Measurements from ENCODE around the gene FLRT2.

The FLRT2 gene

DNA sequence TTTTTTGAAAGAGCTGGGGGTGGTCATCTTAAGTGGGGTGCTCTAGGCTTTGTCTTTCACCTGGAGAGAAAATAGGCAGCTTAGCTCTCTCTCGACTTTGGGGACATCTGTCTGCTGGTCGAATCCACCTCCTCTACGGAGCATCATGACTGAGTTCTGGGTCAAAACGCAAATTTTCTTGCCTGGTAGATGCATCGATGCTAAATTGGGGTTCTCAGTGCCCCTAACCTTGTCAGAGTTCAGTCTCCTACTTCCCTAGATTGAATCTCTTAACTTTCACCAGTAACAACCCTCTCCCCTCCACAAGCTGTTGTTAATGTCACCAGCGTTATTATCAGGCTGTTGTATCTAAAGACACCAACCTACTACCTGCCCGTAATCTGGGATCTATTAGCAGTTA lies 682 bp downstream of the FLRT2 start:
- DNase-seq (ENCODE audit: low read depth in 2 of 2) = no peak

DNA sequence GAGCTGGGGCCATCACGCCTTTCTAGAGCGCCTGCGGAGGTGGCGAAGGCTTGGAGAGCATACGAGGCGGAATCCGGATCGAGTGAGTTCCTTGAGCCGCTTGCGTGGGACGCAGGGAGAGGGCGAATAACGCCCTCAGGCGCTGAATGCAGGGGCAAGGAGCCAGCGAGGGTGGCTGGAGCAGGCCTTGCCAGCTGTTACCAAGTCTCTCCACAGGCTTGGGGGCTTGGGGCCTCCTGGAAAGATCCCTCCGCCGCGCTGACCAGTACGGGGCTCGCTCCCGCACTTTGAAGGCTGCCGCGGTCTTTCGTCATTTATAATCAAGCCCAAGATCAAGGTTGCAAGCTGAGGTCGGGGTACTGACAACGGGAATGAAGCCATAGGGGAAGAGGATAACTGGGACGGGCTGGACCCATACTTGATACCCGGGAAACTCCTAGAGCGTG lies 1.2 kb downstream of the FLRT2 start:
- no peak for DNase-seq (ENCODE audit: low read depth in 2 of 2)

DNA sequence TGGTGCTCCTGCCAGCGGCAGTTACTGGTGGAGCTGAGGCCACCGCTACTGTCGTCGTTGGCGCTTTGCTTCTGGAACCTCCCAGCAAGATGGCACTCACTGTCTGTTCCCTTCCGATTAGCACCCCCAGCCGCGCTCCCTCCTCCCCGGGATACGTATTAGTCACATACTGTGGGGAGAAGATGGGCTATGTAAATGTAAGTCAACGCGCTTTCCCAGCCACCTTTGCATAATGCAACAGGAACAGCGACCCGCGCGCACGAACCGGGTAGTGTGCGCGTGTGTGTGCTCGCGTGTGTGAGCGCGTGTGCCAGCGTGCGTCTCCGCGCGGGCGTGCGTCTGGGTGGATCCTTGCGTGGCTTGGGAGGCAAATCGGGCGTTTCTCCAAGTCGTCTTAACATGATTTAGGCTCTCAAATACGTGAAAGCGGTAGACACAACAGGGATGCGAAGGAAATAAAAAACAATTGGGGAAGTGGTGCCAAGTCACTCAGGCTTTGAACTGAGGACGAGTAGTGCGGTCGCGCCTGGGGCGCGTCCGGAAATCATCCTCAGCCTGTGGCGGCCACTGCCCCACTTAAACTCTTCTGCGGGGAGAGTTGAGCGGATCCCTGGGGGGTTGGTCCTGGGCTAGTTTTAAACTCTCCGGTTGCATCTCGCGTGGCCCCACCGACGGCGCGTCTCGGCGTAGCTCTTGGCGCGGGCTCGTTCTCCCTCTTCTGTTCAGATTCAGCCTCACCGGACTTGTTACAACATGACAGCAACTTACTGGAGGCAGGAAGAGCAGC lies 1.8 kb downstream of the FLRT2 start:
- no peak for DNase-seq (ENCODE audit: low read depth in 2 of 2)

DNA sequence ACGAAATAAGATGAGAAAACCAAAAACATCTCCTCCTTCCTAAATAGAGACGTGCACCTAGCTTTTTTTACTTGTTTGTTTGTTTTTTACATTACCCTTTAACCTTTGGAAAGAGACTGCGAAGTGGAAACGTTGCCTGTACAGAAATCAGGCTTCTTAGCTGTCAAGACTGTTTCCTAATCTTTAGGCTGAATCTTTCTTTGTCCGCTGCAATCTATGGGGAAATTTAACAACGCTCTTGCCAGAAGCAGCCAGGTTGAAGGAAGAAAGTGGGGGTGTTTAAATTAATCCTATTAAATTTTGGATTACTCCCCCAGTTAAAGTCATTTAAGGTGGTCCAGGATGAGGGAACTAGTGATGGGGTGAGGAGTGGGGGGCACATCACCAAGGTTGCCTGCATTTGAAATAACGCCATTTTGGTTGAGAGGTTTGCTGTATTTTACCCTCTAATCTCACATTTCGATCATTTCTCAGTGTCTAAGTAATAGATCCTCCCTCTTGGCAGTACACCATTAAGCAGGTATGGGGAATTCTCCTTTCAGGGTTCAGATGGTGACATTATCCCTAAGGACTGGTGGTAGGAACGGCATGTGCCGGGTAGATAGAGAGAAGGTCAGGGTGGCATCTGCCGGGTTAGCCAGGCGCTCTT lies 2.6 kb downstream of the FLRT2 start:
- no peak for DNase-seq (ENCODE audit: low read depth in 2 of 2)

DNA sequence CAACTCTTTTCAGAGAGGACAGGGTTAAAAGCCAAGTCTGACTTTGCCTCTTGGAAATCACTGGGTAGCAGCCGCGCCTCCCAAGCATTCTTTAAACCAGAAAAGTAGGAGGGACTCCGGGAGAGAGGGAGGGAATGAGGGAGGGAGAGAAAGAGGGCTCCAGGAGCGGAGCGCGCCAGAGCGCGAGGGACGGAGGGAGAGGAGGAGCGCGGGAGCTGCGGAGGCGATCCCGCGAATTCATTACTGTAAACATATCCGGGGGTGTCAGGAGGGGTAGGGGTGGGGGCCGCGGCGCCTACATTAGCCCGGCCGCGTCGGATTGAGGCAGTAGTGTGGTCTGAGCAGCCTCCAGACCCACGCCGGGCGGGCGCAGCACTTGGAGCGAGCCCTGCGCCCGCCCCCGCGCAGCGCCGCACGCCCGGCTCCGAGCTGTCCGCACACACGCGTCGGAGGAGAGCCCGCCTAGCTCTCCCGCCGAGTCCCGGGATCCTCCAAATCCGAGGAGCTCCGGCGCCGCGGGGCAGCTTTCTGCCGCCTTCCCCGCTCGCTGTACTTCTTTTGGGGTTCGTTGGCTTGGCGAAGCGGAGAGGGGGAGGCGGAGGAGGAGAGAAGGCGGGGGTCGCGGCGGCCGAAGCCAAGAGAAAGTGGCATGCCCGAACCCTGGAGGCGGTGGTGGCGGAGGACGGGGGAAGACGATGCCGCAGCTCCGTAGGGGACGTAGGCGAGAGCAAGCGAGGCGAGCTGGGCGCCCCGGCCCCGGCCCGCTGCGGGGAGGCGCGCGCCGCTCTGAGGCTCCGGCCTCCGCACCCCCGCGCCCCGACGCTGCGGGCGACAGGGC lies 3.3 kb downstream of the FLRT2 start:
- DNase-seq (ENCODE audit: low read depth in 2 of 2) = no peak

DNA sequence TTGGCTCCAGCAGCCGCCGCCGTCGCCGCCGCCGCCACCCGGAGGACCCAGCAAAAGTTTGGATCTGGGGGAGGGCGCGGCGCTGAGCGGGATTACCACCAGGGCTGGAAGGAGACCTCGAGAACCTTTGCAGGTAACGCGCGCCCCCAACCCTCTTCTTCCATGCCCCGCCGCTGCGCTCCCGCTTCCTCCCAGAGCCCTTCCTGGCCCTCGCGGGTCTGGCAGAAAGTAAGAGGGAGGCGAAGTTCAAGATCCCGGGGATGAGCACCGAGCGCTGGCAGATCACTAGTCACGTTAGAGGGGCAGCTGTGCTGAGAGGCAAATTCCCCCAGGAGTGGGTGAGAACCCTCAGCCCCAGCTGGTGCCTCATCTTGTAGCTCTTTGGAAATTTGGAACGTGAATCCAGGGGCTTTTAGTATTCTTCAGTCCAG lies 3.9 kb downstream of the FLRT2 start:
- no peak for DNase-seq (ENCODE audit: low read depth in 2 of 2)

DNA sequence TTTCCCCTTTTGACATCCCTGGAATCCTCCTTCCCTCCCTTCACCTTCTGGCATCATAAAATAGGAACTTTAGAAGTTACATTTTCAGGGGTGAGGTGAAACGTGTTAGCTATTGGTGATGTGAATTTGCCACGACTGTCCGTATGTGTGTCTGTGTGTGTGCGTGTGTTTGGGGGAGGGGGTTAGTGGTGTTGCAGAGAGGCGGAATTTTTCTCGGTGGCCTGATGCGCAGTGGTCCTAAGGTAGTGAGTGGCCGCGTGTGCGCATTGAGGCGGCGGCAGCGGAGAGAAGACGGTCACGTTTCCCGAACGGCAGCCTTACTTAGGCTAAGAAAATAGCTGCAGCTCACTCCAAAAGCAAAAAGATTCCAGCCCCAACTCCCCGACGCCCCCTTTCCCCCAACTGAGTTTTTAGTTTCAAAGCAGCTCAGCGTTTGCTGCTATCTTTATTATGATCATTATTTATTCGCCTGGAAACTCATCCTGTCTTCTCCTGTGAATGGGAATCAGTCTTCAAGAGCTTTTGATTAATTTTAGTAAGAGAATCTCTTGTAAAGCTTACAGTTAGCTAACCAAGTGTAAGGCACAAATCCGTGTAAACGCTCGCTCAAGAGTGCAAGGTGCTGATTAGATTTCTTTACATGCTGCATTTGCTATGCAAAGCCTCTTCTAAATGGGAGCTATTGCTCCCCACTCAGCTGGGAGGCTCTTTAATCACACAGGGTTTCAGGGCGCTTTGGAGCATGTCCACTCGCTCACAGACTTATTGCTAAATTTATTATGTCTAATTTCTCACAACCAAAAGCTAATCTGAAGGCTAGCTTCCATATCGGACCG lies 4.7 kb downstream of the FLRT2 start:
- DNase-seq (ENCODE audit: low read depth in 2 of 2) = no peak

DNA sequence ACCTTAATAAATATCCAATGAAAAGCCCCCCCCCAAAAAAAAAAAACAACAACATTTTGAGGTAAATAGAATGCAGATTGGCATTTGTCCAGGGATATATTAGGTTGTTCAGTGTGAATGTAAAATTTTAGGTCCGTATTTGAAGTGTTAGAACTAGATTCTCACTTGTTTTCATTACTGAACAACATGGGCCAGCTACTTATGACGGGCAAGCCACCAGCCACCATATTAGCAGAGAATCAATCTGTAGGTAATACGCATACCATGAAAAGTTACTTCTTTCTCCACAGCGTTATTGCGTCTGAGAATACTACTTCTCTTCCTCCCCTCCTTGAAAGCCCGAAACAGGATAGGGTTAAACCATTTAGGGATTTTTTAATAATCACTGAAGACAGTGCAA lies 5.4 kb downstream of the FLRT2 start:
- DNase-seq (ENCODE audit: low read depth in 2 of 2) = no peak

DNA sequence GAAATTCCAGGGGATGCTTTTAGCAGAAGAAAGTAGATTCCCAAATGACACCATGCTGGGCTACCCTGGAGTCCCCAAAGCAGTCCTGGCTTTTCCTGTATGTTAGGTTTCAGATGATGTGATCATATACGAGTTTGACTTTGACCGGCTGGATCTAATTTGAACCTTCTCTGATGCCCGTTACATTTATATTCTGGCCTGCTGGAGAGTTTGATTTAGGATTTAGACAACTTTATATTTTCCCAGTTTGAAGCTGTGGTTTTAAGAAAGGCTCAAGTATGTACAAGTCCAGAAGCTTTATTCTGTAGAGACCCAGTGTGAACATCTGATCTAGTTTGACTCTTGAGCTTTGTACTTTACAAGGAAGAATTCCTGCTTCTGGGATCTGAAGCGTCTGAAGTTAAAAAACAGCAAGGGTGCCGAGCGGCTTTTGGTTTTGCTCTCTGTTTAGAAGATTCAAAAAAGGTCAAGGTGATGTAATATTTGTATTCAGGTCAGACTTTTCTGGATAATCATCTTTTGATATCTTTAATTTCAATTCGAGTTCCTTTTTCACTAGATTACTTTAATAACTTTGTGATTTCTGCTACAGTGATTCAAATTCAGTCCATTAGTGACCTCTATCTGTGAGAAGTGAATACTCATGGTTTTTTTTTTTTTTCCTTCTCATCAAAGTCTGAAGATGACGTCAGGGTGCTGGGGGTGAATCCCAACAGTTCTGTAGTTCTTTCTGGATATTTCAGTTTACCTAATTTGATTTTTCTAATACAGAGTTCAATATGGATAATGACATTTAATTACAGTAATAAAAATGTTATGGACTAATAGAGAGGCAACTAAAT lies 6.3 kb downstream of the FLRT2 start:
- DNase-seq (ENCODE audit: low read depth in 2 of 2) = no peak

DNA sequence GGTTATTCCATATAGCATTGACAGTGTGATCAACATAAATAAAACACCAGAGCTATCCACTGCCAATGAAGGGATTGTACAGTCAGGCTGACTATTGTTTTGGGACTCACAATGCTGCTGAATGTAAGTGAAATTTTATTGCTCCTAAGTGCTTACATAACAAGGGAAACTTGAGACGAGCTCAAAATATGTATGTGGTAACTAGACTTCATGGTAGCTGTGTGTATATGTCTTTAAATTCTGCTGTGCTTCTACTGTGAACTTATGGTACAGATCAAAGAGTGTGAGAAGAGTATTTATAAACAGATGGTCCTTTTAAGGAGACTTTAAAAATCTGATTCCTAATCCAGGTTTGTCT lies 6.9 kb downstream of the FLRT2 start:
- no peak for DNase-seq (ENCODE audit: low read depth in 2 of 2)

DNA sequence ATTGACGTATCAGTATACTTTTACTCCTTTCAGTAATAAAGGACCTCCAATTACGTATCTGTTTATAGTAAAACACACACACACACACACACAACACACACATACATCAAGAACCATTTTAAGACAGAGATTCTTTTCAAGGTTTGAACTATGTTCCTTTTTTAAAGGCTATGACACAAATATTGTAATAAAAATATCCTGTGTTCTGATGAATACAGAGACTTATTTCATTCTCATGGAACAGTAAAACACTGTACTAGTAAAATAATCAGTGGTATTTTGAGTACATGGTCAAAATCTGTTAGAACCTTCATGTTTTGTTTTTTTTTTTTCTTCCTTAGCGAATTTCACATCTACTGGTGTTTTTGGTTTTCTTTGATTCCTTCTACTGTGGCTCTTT lies 7.6 kb downstream of the FLRT2 start:
- DNase-seq (ENCODE audit: low read depth in 2 of 2) = no peak

DNA sequence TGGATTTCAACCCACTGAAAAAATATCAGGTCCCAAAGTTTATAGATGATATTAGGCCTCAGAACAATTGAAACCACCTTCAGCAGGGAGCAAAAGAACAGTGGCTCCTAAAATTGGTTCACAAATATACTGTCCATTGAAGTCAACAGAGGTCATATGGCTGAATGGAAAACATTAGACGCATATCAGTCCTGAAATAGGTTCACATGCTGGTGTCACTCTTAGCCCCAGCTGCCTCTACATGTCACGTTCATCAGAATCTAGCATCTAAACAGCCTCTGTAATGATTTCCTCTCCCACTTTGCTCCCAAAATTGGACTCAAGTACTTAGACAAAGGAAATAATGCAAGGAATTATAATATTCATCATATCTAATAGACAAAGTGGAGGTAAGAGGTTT lies 8.7 kb downstream of the FLRT2 start:
- no peak for DNase-seq (ENCODE audit: low read depth in 2 of 2)

DNA sequence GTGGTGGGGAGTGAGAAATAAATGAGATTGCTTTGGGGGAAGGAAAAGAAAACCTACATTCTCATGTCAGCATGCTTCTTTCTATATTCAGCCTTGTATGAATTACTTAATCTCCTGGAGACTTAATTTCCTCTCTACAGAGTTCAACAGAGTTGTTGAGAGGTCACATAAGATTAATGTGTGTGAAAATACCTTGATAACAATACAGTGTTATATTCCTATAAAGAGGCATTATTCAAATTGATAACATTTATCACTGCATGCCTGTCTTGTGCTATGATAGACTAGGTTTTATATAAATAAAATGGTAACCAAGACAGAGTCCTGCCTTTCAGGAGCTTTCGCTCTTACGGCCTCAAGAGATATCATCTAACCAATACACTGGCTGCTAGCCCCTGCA lies 9.6 kb downstream of the FLRT2 start:
- DNase-seq (ENCODE audit: low read depth in 2 of 2) = no peak

DNA sequence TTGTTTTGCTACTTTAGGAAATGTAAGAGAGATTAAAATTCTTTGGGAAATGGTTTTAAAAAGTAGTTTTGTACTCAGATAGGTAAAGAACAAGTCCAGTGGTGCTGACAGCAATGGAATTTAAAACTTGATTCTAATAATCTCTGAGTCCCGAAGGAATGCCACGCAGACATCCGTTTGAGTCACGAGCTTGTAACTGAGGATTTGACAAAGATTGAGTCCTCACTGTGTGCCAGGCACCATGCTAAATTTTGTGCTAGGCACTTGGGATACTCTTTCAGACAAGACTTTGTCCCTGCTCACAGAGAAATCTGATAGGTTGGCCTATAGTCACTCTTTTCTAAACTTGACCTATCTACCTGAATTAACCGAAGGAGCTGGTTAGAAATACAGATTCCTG lies 12.7 kb downstream of the FLRT2 start:
- DNase-seq (ENCODE audit: low read depth in 2 of 2) = no peak

DNA sequence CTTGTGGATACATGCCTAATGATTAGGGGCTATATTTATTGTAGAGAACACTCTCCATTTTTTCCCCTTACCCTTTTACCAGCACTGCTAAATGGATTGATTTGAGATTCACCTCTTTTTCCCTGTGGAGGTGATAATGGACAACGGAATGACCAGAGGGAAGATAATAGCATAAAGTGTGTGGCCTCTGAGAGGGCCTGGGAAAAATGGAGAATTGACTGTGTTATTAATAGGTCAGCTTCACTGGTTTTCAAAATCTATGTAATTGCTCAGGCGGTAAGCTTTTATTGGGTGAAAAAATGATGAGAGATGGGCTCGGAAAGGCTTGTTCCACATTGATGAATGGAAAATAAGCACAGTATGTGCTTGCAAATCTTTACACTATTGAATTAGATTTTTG lies 15.8 kb downstream of the FLRT2 start:
- DNase-seq (ENCODE audit: low read depth in 2 of 2) = no peak

DNA sequence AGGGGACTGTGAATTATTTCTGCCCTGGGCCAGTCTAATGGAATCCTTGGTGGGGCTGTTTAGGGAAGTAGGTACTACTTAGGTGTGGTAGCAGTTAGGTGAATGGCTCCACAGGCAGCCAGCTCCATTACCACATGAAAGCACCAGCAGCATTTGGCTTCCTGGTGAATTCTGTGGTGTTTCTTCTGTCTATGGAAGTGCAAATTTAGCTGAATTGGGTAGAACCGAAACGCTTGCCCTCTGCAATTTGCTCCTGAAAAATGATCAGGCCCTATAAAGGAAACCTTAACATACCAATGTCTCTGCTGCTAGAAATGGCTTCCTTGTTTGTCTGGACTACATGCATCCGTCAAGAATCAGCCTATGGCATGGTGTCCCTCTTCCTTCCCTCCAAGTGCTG lies 16.4 kb downstream of the FLRT2 start:
- DNase-seq (ENCODE audit: low read depth in 2 of 2) = no peak

DNA sequence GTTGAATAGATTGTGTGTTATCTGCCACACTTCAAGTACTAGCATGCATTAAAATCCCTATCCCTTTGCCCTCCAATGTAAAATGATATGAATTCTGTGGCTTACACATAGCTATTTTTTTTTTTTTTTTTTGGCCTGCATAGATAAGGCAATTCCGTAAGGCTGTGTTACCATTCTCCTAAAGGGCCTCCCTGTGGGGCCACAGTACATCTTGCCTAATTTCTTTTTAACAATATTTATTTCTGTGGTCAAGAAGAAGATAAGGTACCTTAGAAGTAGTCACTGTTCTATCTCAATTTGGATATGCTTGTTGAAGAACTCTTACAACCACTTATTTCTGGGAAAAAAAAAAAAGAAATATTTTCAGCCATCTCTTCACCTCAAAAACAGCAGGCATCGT lies 19.8 kb downstream of the FLRT2 start:
- DNase-seq (ENCODE audit: low read depth in 2 of 2) = no peak

DNA sequence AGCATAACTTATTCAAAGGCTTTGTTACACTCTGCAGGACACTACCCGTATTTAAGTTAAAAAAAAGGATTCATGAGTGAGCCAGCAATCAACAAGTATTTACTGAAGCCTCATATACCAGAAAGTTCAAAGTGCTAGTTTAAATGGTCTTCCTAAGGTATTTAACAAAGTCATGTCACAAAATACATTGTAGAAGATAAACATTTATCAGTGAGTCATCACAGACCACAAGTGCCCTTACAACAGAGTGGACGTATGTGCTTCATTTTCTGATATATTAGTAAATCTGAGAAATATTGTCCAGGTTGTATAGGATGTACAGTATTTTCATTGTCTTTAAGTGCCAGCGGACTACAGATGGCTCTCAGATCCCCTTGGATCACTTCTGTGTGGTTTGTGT lies 24.2 kb downstream of the FLRT2 start:
- DNase-seq (ENCODE audit: low read depth in 2 of 2) = no peak

DNA sequence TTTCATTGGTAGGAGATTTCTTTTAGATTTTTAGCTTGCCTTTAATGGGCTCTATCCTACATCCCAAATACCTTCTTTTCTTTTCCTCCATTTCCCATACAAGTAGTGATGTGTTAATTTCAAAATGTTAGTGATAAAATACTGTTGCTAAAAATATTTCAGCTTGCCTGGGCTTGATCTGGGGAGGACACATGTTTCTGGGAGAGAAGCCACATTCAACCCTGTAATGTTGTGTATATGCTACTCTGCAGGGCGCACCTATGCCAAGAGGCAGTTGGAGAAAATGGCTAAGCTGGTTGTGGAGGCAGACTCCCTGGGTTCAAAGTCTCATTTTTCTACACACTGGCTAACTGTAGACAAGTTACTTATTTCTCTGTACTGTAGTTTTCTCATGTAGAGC lies 26.3 kb downstream of the FLRT2 start:
- no peak for DNase-seq (ENCODE audit: low read depth in 2 of 2)

DNA sequence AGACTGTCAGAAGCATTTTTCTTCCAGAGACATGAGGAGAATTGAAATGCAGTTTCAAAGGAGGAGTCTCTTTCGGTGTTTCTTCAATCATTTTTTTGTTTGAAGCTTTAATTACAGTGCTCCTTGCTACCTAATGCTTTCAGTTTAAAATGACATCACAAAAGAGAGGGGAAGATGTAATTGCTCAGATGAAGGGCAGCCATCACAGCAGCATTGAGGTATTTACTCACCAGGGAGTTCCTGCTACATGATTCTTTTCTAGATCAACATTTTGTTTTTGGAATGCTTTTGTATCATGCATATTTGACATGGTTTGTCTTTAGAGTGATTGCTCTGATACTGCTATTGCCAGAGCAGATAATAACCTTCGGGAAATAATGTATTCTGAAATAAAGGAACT lies 28.6 kb downstream of the FLRT2 start:
- no peak for DNase-seq (ENCODE audit: low read depth in 2 of 2)

DNA sequence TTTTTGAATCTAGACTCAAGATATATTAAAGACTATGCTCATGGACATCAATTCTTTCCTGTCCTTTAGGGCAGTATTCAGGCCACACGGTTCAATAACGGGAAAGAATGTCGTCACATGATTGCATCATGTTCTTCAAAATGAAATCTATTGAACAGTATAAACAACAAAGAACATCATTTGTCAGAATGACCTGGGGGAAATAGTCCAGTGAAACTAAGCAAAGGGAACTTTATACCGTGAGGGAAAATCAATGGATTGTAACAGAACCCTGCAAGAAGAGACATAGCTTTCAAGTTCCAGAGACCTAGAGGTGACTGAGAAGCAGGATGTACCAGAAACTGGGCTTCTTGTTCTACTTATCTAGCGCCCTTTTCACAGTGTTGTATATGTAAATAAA lies 32.7 kb downstream of the FLRT2 start:
- no peak for DNase-seq (ENCODE audit: low read depth in 2 of 2)

Measured in stimulated activated CD8-positive, alpha-beta memory T cell treated with anti-CD3 and anti-CD28 coated beads, Interleukin-15, amount 100 ng/mL, for 4 hours (primary cell).